ENCODE results near the gene CENPP. TPM values are rescaled to one million over a fixed set of nuclear protein-coding genes. Genes with fewer than 3 reads are reported as not detected.

CENPP gene
- total RNA-seq, 1 donor from 2014 or later: 2.3 TPM

- no peak for DNase-seq (ENCODE audit: low spot score)
These were observed 182.5 kb downstream of the CENPP start for GRCh38 chr9:92508018-92508820.

DNA sequence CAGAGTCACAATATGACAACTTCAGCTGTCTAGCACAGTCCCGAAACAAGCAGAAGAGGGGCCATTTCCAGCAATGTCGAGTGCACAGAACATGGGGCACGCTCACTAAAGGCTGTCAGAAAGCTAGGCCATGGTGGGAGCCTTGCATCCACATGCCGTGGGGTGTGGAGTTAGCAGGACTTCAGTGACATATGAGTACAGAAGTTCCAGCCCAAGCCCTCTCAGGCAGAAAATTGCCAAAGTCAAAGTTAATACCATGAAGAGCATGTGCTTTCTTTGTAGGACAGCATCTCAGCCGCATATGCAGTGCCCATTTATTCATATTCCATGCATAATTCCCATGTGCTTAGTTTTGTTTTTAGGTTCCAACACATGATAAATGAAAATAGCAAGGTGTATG lies 183.3 kb downstream of the CENPP start:
- no peak for DNase-seq (ENCODE audit: low spot score)

- DNase-seq (ENCODE audit: low spot score): no peak
These were observed 185.0 kb downstream of the CENPP start for GRCh38 chr9:92510747-92511146.

- no peak for DNase-seq (ENCODE audit: low spot score)
These were observed 186.9 kb downstream of the CENPP start for GRCh38 chr9:92512622-92513021.

DNA sequence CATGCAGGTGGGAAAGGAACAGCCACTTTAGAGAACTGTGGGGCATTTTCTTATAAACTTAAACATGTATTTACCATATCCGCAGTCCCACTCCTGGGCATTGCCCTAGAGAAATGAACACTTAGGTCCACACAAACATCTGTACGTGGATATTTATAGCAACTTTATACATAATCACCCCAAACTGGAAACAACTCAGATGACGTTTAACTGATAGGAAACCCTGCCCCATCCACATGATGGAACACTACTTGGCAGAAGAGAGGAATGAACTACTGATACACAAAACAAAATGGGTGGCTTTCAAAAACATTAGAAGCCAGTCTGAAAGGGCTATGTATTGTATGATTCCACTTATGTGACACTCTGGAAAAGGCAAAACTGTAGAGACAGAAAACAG lies 187.6 kb downstream of the CENPP start:
- DNase-seq (ENCODE audit: low spot score): no peak

DNA sequence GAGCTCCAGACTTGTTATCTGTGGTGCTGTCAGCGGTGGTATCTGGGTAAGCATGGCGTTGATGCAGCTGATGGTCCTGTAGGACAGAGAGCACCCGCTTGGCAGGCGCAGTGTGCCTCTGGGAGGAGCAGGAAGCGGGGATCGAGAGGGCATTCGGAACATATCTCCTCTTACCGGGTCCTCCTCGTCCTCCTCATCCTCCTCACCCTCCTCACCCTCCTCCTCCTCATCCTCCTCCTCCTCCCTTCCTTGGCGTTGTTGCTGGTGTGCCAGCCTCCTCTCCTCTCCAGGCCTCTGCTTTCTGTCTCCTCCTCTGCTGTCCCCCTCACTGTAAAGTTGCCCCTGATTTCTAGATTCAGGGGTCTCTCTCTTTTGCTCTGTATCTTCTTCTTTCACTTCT lies 188.9 kb downstream of the CENPP start:
- DNase-seq (ENCODE audit: low spot score): no peak

DNA sequence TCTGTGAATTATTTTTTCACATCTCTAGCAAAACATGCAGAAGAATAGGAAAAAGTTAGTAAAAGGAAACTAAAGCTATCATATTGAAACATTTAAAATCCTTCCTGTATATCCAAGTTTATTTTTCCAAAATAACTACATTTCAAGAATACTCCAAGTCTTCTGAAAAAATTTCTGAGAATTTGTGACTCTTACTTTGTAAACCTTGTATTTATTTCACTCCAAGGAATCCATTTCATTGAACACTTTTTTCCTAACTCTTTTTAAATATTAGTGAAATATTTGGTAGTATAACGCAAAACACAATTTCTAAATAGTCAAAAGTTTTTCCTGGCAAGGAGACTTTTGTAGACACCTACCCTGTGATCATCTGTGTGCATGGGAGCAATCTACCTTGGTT lies 190.8 kb downstream of the CENPP start:
- DNase-seq (ENCODE audit: low spot score): no peak

DNA sequence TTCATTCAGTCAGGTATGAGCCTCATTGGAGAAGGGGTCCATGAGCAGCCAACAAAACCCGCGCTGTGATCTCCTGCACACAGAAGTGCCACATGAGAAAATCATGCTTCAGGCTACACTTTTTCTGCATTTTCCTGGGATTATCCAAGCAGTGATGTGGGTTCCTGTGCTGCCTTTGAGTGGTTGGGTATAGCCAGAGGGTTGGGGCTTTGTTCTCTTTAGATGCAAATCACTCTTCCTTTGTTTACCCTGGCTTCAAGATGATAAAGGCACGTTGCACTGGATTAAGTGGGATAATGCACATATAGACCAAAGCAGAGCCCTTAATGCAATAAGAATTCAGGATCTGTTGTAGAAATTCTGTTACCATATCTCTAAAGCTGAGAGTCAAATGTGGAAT lies 191.3 kb downstream of the CENPP start:
- DNase-seq (ENCODE audit: low spot score): no peak

GRCh38 chr9:92518199-92518598 lies 192.4 kb downstream of the CENPP start:
- DNase-seq (ENCODE audit: low spot score): no peak

DNA sequence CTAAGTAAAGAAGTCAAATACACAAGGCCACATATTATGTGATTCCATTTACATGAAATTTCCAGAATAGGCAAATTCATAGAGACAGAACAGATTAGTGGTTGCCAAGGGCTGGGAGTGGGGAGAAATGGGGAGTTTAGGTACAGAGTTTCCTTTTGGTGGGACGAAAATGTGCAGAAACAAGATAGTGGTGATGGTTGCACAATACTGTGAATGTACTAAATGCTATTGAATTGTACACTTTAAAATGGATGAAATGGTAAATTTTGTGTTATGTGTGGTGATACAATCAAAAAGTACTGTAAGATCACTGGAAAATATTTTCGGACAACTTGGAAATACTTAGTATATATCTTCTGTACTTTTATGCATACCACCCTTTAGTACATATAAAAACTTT lies 195.1 kb downstream of the CENPP start:
- no peak for DNase-seq (ENCODE audit: low spot score)

DNA sequence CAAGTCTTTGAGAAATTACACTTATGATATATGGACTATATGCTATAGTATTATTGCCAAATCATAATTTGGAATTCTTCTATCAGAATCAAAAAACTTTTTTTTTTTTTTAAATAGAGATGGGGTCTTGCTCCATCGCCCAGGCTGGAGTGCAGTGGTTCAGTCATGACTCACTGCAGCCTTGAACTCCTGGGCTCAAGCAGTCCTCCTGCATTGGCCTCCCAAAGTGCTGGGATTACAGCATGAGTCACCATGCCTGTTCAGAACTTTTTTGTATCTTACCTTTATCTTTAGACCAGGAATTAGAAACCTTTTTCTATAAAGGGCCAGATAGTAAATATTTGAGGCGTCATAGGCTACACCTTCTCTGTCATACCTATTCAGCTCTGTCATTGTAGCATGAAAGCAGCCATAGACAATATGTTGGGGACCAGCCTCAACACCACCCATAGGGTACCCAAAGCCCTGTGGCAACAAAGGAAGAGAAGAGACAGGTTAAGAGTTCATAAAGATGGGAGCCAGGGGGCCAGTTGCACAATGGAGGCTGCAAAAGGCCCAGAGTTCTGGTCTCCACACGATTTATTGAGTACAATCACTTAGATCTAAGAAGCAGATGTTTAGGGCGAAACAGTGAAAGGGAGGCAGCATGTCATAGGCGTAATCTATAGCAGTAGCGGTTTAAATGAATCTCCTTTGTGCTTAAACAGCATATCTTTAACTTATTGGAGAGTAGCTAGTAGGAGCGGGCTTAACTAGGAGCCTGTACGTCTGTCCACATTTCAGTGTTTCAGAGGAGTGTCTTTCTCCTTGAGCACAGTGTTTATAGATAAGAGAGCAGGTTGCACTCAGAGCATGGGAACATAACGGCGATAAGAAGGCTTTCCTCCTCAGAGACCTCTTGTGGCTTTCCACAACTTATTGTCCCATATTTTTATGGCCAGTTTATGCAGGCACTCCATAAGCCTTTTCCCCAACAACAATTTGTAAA lies 197.5 kb downstream of the CENPP start:
- no peak for DNase-seq (ENCODE audit: low spot score)

DNA sequence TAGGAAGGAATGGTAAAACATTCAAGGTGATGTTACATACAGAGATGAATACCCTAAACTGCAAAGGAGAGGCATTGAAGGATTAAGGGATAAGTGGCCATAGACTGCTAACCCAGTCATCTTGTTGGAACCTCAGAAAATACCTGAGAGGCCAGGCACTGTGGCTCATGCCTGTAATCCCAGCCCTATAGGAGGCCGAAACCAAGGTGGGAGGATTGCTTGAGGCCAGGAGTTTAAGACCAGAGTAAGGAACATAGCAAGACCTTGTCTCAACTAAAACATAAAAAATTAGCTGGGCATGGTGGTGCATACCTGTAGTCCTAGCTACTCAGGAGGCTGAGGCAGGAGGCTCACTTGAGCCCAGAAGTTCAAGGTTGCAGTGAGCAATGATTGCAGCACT lies 199.1 kb downstream of the CENPP start:
- DNase-seq (ENCODE audit: low spot score): no peak

GRCh38 chr9:92525306-92525705 lies 199.6 kb downstream of the CENPP start:
- DNase-seq (ENCODE audit: low spot score): no peak

DNA sequence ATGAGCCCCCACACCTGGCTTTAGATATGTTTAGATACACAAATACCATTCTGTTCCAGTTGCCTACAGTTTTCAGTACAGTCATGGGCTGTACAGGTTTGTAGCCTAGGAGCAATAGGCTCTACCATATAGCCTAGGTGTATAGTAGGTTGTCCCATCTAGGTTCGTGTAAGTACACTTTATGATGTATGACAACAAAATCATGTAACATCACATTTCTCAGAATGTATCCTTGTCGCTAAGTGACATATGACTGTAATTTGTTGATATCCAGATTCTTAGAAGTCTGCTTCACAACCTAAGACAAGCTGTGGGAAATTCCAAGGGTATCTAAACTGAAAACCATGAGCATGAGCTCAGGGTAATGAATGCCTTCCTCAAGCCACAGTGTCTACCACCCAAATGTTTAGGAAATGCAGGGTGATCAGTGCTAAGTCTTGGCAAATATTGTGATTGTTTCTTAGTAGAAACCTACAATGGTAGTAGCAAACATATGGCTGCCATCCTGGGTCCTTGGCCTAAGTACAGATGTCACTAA lies 201.6 kb downstream of the CENPP start:
- DNase-seq (ENCODE audit: low spot score): no peak

- no peak for DNase-seq (ENCODE audit: low spot score)
These were observed 202.2 kb downstream of the CENPP start for GRCh38 chr9:92527832-92528521.

- no peak for DNase-seq (ENCODE audit: low spot score)
These were observed 202.7 kb downstream of the CENPP start for GRCh38 chr9:92528522-92528849.

- no peak for DNase-seq (ENCODE audit: low spot score)
These were observed 203.4 kb downstream of the CENPP start for GRCh38 chr9:92529124-92529523.

- DNase-seq (ENCODE audit: low spot score): no peak
These were observed 205.1 kb downstream of the CENPP start for GRCh38 chr9:92530893-92531292.

DNA sequence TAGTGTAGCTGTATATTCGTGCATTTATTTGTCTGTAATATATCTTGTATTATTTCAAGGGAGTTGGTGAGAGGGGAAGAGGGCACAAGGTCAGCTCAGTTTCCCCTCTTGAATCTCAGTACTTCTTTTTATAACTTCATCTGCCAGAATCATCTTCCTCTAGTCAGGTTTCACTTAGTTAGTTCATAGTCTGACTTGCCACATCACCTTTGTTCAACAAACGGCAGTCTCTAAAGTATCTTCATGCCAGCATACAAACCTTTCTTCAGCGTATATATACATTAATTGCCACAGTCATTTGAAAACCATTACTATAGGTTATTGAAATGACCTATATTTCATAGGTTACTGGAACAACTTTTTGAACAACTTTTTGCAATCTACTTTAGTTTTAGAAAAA lies 208.5 kb downstream of the CENPP start:
- no peak for DNase-seq (ENCODE audit: low spot score)

DNA sequence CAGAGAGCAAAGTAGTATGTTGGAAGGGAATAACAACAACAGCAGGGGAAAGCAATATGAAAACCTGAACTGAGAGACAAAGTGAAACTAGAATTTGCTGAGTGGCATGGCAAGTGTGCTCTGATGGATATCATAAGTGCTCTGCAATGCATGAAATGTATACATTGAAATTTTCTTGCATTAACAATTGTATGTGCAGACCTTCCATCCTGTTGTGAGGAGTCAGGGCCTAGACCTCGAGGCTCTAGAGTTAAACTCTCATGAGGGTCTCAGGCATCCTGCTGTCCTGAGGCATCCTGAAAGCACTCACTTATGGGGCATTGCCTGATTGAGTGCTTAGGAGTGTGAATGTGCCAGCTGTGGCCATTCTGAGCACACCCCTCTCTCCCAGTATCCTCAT lies 208.9 kb downstream of the CENPP start:
- no peak for DNase-seq (ENCODE audit: low spot score)

GRCh38 chr9:92535940-92536850 lies 210.4 kb downstream of the CENPP start, which contains the start of gene ECM2:
TSS of gene ECM2 (minus strand) at chr9:92535990. CDS start at chr9:92522866, 13,124 bp downstream.
- no peak for DNase-seq (ENCODE audit: low spot score)
